GM12874 (cell line): ENCODE results near the gene CACNA1D.

Experiments
- TF ChIP-seq, protein P1 (sequence below): IDR thresholded peaks from 2 replicates; pipeline ENCODE4 v1.5.1; 2011; ENCODE audit warnings: low read depth, mild to moderate bottlenecking, control low read depth, low read length, moderate library complexity; ENCODE audit not compliant: insufficient read depth

The CACNA1D gene

DNA sequence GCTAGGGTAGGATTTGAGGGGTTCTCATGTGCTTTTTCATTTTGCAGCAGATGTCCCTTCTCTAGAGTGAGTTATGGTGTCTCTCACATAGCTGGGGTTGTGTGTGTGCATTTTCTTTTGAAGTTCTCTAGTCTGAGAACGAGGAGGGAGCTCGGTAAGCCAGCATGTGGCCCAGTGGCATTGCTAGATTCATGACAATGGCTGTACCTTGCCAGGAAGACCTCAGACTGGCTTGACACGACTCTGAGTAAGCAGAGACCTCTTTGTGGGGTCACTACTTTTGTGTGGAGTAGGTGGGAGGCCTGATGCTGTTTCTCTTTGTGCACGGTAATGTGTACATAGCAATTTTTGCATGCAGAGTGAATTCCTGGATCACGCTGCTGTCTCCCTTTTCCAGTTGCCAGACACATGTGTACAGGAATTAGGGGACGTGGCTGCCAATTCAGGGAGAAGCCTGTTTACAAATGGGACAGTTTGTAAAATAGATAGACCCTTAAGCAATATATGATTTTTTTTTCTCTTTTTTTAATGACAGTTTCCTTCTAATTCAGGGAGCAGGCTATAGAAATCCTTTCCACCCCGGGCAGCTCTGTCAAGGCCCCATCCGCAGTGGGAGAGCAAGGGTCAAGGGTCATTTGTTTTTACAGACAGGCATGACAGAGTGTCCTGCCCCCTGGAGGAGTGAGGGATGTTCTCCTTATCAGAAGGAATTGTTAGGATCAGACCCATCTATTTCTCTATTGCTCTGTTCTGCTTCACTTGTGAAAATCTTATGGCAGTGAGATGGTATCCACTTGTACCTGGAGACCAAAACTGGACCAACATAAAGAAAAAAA, 4.6 kb downstream of the CACNA1D start:
- TF ChIP-seq, protein P1, sequence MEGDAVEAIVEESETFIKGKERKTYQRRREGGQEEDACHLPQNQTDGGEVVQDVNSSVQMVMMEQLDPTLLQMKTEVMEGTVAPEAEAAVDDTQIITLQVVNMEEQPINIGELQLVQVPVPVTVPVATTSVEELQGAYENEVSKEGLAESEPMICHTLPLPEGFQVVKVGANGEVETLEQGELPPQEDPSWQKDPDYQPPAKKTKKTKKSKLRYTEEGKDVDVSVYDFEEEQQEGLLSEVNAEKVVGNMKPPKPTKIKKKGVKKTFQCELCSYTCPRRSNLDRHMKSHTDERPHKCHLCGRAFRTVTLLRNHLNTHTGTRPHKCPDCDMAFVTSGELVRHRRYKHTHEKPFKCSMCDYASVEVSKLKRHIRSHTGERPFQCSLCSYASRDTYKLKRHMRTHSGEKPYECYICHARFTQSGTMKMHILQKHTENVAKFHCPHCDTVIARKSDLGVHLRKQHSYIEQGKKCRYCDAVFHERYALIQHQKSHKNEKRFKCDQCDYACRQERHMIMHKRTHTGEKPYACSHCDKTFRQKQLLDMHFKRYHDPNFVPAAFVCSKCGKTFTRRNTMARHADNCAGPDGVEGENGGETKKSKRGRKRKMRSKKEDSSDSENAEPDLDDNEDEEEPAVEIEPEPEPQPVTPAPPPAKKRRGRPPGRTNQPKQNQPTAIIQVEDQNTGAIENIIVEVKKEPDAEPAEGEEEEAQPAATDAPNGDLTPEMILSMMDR = no peak

GRCh38 chr3:53500165-53500777, 5.9 kb downstream of the CACNA1D start:
- TF ChIP-seq, protein P1 = no peak

DNA sequence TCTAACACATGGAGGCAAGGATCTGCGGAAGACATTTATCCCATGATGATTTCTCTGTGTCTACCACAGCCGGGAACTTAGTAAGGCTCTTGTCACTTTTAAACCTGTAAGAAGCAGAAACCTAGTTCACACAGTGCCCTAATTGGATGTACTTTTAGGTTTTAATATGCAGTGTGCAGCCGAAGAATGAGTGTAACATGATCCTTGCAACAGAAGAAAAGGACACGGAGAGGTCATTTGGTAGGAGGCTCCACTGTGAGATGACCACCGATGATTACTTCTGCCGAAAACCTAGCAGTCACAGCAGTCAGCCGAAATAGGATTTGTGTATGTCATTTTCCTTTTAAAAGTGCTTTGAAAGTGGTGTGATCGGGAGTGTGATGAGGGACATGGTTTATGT, 6.8 kb downstream of the CACNA1D start:
- TF ChIP-seq, protein P1 = no peak

GRCh38 chr3:53502737-53503136, 8.3 kb downstream of the CACNA1D start:
- TF ChIP-seq, protein P1 = no peak

- TF ChIP-seq, protein P1 = no peak
Observed at GRCh38 chr3:53503195-53503594, 8.8 kb downstream of the CACNA1D start.

DNA sequence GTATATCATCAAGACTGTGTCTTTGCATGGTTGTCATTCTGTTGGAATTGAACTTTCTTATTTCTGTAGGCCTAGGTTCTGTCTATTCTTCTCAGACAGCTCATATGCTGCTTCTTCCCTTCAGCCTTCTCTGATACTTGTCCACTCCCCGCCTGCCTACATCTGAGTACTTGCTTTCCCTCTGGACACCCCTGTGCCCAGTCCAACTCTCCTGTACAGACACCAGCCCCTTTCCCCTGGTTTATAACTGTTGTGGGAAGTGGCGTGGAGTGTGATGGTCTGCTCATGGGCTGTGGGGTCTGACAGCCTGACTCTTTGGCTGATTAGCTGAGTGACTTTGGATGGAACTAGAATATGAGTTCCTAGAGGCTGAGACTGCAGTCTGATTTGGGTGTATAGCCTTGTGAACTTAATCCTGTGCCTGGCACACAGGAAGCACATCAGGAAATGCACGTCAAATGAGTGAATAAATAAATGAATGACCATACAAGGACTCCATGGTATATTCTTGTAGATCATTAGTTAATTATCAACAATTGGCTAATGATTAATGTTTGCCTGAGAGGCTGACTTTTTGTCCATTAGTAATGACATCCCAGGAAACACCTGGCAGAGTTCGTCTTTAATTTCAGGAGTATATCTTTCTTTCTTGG, 11.8 kb downstream of the CACNA1D start:
- TF ChIP-seq, protein P1 = no peak

DNA sequence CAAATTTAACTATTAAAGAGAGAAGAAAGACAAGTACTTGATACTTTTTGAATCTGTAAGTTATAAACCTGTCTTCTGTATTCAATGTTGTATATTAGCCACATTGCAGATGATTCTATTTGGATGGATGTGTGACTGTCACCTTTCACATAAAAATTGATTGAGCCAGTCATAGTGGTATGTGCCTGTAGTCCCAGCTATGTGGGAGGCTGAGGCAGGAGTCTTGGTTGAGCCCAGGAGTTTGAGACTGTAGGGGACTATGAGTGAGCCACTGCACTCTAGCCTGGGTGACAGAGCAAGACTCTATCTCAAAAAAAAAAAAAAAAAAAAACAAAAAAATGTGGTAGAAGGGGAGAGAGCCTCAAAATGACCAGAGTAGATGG, 12.3 kb downstream of the CACNA1D start:
- TF ChIP-seq, protein P1 = no peak
